ENCODE measurements around the gene MRGPRF.

The MRGPRF gene

GRCh38 chr11:69027704-69028372 is 14.8 kb upstream of the MRGPRF start:
- no peak for DNase-seq (ENCODE audit: low read depth in 3 of 3, low spot score in 1 of 3)

GRCh38 chr11:69024509-69024908 is 11.5 kb upstream of the MRGPRF start:
- DNase-seq (ENCODE audit: low read depth in 3 of 3, low spot score in 1 of 3), result no peak

- DNase-seq (ENCODE audit: low read depth in 3 of 3, low spot score in 1 of 3), result no peak
Measured at GRCh38 chr11:69022260-69022659, 9.2 kb upstream of the MRGPRF start.

GRCh38 chr11:69018924-69019323 is 5.9 kb upstream of the MRGPRF start:
- DNase-seq (ENCODE audit: low read depth in 3 of 3, low spot score in 1 of 3), result no peak

GRCh38 chr11:69017951-69018350 is 4.9 kb upstream of the MRGPRF start:
- no peak for DNase-seq (ENCODE audit: low read depth in 3 of 3, low spot score in 1 of 3)

GRCh38 chr11:69014898-69015549 is 2.0 kb upstream of the MRGPRF start:
- no peak for DNase-seq (ENCODE audit: low read depth in 3 of 3, low spot score in 1 of 3)

GRCh38 chr11:69014084-69014851 is 1.2 kb upstream of the MRGPRF start:
- no peak for DNase-seq (ENCODE audit: low read depth in 3 of 3, low spot score in 1 of 3)

- no peak for DNase-seq (ENCODE audit: low read depth in 3 of 3, low spot score in 1 of 3)
Measured at GRCh38 chr11:69012092-69013008, 696 bp downstream of the MRGPRF start.

- DNase-seq (ENCODE audit: low read depth in 3 of 3, low spot score in 1 of 3), result no peak
Measured at GRCh38 chr11:69011624-69012091, 1.4 kb downstream of the MRGPRF start.

- DNase-seq (ENCODE audit: low read depth in 3 of 3, low spot score in 1 of 3), result peak in 1 of 3 donors; percentile 10
Measured at GRCh38 chr11:69010964-69011623, 2.0 kb downstream of the MRGPRF start.

- no peak for DNase-seq (ENCODE audit: low read depth in 3 of 3, low spot score in 1 of 3)
Measured at GRCh38 chr11:69010361-69010891, 2.6 kb downstream of the MRGPRF start.

GRCh38 chr11:69009441-69010211 is 3.4 kb downstream of the MRGPRF start:
- no peak for DNase-seq (ENCODE audit: low read depth in 3 of 3, low spot score in 1 of 3)

GRCh38 chr11:69008737-69009440 is 4.2 kb downstream of the MRGPRF start:
- no peak for DNase-seq (ENCODE audit: low read depth in 3 of 3, low spot score in 1 of 3)

- DNase-seq (ENCODE audit: low read depth in 3 of 3, low spot score in 1 of 3), result no peak
Measured at GRCh38 chr11:69007975-69008381, 5.1 kb downstream of the MRGPRF start.

GRCh38 chr11:69006816-69007215 is 6.2 kb downstream of the MRGPRF start:
- no peak for DNase-seq (ENCODE audit: low read depth in 3 of 3, low spot score in 1 of 3)

GRCh38 chr11:69005631-69006368 is 7.2 kb downstream of the MRGPRF start:
- no peak for DNase-seq (ENCODE audit: low read depth in 3 of 3, low spot score in 1 of 3)

- no peak for DNase-seq (ENCODE audit: low read depth in 3 of 3, low spot score in 1 of 3)
Measured at GRCh38 chr11:69005183-69005630, 7.8 kb downstream of the MRGPRF start.

All from stimulated activated CD4-positive, alpha-beta T cell treated with anti-CD3 and anti-CD28 coated beads, TNF-alpha, amount 100 ng/mL, for 1 hour (primary cell).